ENCODE data around the gene CLDN11.

DNA sequence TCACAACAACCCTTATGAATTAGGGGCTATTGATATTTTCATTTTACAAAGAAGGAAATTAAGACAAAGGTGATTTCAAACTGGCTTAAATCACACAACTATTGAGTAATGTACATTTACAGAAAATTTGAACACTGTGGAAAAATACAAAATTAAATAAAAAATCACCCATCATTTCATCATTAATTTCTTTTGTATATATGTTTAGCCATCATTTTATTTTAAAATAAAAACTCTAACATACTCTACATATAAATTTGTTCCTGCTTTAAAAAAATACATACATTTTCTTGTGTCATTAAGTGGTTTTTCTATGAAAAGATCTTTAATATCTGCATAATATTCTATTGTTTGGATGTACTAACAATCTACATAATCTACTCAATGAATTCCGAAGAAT is 20.2 kb downstream of the CLDN11 start:
- TF ChIP-seq EZH2 (IDR thresholded peaks at IDR 0.05), result no peak
- no peak for TF ChIP-seq POLR2AphosphoS5 (IDR thresholded peaks at IDR 0.05; ENCODE audit: borderline replicate concordance, low read depth, low read length)

All from SK-N-MC (cell line).